Thoracic aorta (tissue), 2 donors: ENCODE measurements around the gene PARD6G. TPM values are rescaled to one million over a fixed set of nuclear protein-coding genes. Genes with fewer than 3 reads are reported as not detected.

ENCODE experiments used
- ATAC-seq: fragments of 150-250 bp; one replicate; pipeline ENCODE4 v1.8.0; 2017; ENCODE audit warnings: low read depth; ENCODE audit not compliant: insufficient number of reproducible peaks, low FRiP score
- DNase-seq: peaks from one replicate; pipeline ENCODE4 v3.0.0-alpha.2; 2020; ENCODE audit warnings: low spot score
- H3K27ac ChIP-seq, 2 donors: fragments of 200-600 bp; sonication (generic); 1 replicate in 1 of 2; 2 replicates in 1 of 2; pipeline ENCODE4 v1.5.1; 2016; ENCODE audit warnings: mild to moderate bottlenecking in 2 of 2, moderate library complexity in 2 of 2
- H3K27me3 ChIP-seq: fragments of 200-600 bp; sonication (generic); replicated peaks from 2 replicates; pipeline ENCODE4 v1.6.0; 2016; ENCODE audit warnings: mild to moderate bottlenecking; ENCODE audit not compliant: insufficient read depth
- H3K36me3 ChIP-seq: fragments of 200-600 bp; sonication (generic); one replicate; pipeline ENCODE4 v1.5.1; 2016
- H3K4me1 ChIP-seq, 2 donors: fragments of 200-600 bp; sonication (generic); 1 replicate in 1 of 2; 2 replicates in 1 of 2; pipeline versions ENCODE4 v1.5.1 to v1.6.0; 2016; ENCODE audit warnings: low read depth in 2 of 2, mild to moderate bottlenecking in 1 of 2; ENCODE audit not compliant: control insufficient read depth in 1 of 2
- H3K4me3 ChIP-seq: fragments of 200-600 bp; sonication (generic); 2 replicates; pipeline ENCODE4 v1.5.1; 2016; ENCODE audit warnings: mild to moderate bottlenecking
- H3K9me3 ChIP-seq: fragments of 200-600 bp; sonication (generic); 2 replicates; pipeline ENCODE4 v1.5.1; 2016
- total RNA-seq, 2 donors: library from RNA; depleted of rRNA; stranded (reverse); fragments of >200 nt; gene quantifications; one replicate each; pipeline versions ENCODE4 v1.1.0 to v1.2.3, GENCODE V29; 2016
- TF ChIP-seq, protein P1 (sequence below): fragments of 200-600 bp; sonication (generic); IDR thresholded peaks from one replicate; pipeline ENCODE4 v1.5.1; 2019; ENCODE audit warnings: antibody characterized with exemption

PARD6G gene
- total RNA-seq, 2 donors from 2014 or later: 3.0 to 4.8 TPM

DNA sequence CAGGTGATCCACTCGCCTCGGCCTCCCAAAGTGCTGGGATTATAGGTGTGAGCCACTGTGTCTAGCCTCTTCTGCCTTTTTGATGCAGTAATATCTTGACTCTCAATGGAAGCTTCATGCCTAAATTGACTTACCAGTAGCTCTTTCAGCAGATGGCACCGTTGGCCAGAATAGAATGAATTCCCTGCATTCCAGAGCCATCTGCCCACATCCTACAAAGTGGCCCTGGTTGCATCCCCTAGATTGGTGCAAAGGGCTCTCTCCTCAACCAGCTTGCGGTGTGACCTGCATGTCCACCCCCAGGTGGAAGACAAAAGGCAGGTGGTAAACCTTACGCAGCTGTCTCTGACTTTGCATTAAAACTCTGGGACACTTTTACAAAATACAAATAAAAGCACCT lies 4.4 kb upstream of the PARD6G start:
- TF ChIP-seq, protein P1, sequence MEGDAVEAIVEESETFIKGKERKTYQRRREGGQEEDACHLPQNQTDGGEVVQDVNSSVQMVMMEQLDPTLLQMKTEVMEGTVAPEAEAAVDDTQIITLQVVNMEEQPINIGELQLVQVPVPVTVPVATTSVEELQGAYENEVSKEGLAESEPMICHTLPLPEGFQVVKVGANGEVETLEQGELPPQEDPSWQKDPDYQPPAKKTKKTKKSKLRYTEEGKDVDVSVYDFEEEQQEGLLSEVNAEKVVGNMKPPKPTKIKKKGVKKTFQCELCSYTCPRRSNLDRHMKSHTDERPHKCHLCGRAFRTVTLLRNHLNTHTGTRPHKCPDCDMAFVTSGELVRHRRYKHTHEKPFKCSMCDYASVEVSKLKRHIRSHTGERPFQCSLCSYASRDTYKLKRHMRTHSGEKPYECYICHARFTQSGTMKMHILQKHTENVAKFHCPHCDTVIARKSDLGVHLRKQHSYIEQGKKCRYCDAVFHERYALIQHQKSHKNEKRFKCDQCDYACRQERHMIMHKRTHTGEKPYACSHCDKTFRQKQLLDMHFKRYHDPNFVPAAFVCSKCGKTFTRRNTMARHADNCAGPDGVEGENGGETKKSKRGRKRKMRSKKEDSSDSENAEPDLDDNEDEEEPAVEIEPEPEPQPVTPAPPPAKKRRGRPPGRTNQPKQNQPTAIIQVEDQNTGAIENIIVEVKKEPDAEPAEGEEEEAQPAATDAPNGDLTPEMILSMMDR: no peak

DNA sequence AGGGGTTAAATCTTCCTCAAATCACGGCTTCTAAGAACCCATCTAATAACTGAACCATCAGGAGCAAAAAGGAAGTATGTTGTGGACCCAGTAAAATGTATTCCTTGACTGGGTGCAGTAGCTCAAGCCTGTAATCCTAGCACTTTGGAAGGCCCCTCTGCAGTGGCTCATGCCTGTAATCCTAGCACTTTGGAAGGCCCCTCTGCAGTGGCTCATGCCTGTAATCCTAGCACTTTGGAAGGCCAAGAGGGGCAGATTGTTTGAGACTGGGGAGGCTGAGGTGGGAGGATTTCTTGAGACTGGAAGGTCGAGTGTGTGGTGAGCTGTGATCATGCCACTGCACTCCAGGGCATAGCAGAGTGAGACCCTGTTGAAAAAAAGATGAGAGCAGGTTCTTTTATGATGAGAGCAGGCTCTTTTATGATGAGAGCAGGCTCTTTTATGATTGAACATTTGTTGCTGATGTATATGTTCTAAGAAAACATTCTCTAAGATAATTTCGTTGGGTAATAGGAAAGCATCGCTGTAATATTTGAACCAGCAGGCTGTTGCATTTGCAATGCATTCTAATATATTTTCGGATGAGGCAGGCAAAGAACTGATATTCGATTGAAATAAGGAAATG lies 3.5 kb upstream of the PARD6G start:
- ATAC-seq: no peak
- Histone ChIP-seq H3K4me1 (peaks cover 0 to 7% of the 10 kb centered on the region in 2 donors), H3K9me3 (no peaks in the 10 kb centered on the region), H3K36me3 (no peaks in the 10 kb centered on the region), H3K27ac (no peak overlapping the region), H3K27me3 (no peaks in the 10 kb centered on the region), H3K4me3 (no peak overlapping the region)
- TF ChIP-seq, protein P1: no peak
- no peak for DNase-seq

More for the DNA sequence above, 4.4 kb upstream of the PARD6G start:
- DNase-seq (no peak), ATAC-seq (no peak)
- peaks cover 0 to 3% of the 10 kb centered on the region in 2 donors for H3K4me1 ChIP-seq
- no peaks in the 10 kb centered on the region for H3K36me3 ChIP-seq
- no peak overlapping the region for H3K27ac ChIP-seq
- no peaks in the 10 kb centered on the region for H3K9me3 ChIP-seq
- H3K4me3 ChIP-seq: no peak overlapping the region
- H3K27me3 ChIP-seq: no peaks in the 10 kb centered on the region

DNA sequence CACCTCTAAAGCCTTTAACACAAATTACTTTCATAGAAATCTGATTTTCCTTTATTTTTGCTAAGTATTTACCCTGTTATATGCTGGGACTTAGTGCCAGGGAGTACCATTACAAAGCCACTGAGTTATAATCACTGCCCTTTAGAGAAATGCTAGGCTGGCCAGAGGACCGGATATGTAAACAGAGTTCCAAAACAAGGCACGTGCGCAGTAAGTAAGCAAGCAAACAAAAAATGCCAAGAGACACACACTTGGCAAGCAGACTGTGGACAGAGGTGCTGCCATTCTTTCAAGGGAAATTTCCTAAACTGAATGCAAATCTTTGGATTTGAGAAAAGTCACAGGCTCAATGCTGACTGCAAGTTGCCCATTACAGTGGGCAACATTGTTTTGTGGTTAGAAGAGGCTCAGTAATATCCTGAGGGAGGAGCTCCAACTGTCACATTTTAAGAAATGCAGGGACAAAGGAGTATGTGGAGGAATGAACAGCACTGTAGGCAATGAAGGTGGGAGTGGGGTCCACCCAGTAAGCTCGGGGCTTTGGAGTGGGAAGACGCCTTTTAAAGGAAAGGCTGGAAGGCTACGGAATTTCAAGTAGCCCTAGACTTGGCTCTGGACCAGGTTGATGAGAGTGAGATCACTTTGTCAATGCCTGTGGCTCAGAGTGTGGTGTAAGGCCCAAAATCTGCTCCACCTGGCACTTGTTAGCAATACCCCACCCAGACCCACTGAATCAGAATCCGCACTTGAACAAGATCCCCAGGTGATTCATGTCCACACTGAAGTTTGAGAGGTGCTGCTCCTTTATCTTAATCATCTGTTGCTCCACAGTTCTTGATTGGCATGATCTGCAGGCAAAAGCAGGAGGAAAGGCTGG lies 2.1 kb upstream of the PARD6G start:
- no peak for DNase-seq
- peaks cover 0 to 7% of the 10 kb centered on the region in 2 donors for H3K4me1 ChIP-seq
- no peak overlapping the region for H3K4me3 ChIP-seq
- TF ChIP-seq, protein P1: no peak
- no peak overlapping the region for H3K27ac ChIP-seq
- no peaks in the 10 kb centered on the region for H3K36me3 ChIP-seq
- ATAC-seq: no peak
- H3K27me3 ChIP-seq: no peaks in the 10 kb centered on the region
- H3K9me3 ChIP-seq: no peaks in the 10 kb centered on the region

DNA sequence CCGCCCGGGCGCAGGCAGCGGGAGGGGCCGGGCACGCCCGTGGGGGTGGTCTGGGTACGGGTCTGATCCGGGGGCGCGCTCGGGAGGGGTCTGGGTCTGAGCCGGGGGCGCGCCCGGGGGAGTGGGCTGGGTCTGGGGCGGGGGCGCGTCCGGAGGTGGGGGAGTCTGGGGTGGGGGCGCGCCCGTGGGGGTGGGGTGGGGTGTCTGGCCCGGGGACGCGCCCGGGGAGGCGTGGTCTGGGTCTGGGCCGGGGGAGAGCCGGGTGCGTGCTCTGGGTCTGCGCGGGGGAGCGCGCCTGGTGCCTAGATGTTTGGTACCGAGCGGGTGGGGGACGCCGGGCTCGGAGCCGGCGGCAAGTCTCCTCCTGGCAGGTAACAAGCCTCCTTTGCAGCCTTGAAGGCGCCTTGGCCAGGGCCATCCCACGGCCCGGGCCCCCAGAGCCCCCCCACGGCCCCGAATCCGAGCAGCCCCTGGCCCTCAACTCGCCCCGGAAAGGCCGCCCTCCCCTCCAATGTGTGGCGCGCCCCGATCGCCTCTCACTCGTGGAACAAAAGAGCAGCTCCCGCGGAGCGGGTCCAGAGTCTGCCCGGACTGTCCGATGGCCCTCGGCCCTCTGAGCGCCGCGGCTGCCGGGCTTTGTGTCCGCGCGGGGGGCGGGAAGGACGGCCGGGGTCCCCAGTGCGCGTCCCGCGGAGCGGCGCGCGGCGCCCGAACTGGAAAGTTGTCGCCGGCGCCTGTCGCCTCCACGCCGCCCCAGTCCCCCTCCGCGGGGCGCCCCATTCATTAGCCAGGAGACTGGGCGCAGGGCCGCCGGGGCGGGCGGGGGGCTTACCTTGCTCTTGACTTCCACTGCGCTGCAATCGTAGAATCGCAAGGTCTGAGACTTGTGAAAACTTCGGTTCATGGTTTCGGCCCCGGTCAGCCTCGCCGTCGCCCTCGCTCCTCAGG lies 595 bp downstream of the PARD6G start:
- peak overlapping the region; percentile 79 for H3K4me3 ChIP-seq
- H3K27ac ChIP-seq: no peak overlapping the region
- DNase-seq (no peak), ATAC-seq (no peak)
- H3K9me3 ChIP-seq: no peaks in the 10 kb centered on the region
- TF ChIP-seq, protein P1: no peak
- H3K27me3 ChIP-seq: no peaks in the 10 kb centered on the region
- H3K36me3 ChIP-seq: no peaks in the 10 kb centered on the region
- peaks cover 0 to 7% of the 10 kb centered on the region in 2 donors for H3K4me1 ChIP-seq
